HL-60 (cell line): ENCODE measurements around the gene E2F2.

Experiments used
- TF ChIP-seq, protein P1 (sequence below): IDR thresholded peaks from one replicate; pipeline ENCODE4 v1.5.1; 2011; ENCODE audit warnings: low read length, control low read depth, inconsistent platforms; ENCODE audit not compliant: insufficient read depth
- TF ChIP-seq, protein P2 (sequence below): IDR thresholded peaks from 2 replicates; pipeline ENCODE4 v1.6.1; 2012; ENCODE audit warnings: low read depth; ENCODE audit not compliant: insufficient replicate concordance

DNA sequence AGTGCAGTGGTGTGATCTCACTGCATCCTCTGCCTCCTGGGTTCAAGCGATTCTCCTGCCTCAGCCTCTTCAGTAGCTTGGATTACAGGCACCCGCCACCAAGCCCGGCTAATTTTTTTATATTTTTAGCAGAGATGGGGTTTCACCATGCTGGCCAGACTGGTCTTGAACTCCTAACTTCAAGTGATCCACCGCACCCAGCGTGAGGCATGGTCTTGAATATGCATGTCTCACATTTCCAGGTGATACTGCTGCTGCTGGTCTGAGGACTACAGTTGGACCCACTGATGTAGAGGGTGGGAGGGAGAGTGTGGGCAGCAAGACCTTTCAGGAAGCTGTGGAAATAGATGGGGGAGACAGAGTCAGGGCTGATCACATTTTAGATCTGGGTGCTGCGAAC is 25.2 kb downstream of the E2F2 start:
- TF ChIP-seq, protein P1, sequence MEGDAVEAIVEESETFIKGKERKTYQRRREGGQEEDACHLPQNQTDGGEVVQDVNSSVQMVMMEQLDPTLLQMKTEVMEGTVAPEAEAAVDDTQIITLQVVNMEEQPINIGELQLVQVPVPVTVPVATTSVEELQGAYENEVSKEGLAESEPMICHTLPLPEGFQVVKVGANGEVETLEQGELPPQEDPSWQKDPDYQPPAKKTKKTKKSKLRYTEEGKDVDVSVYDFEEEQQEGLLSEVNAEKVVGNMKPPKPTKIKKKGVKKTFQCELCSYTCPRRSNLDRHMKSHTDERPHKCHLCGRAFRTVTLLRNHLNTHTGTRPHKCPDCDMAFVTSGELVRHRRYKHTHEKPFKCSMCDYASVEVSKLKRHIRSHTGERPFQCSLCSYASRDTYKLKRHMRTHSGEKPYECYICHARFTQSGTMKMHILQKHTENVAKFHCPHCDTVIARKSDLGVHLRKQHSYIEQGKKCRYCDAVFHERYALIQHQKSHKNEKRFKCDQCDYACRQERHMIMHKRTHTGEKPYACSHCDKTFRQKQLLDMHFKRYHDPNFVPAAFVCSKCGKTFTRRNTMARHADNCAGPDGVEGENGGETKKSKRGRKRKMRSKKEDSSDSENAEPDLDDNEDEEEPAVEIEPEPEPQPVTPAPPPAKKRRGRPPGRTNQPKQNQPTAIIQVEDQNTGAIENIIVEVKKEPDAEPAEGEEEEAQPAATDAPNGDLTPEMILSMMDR = no peak
- TF ChIP-seq, protein P2, sequence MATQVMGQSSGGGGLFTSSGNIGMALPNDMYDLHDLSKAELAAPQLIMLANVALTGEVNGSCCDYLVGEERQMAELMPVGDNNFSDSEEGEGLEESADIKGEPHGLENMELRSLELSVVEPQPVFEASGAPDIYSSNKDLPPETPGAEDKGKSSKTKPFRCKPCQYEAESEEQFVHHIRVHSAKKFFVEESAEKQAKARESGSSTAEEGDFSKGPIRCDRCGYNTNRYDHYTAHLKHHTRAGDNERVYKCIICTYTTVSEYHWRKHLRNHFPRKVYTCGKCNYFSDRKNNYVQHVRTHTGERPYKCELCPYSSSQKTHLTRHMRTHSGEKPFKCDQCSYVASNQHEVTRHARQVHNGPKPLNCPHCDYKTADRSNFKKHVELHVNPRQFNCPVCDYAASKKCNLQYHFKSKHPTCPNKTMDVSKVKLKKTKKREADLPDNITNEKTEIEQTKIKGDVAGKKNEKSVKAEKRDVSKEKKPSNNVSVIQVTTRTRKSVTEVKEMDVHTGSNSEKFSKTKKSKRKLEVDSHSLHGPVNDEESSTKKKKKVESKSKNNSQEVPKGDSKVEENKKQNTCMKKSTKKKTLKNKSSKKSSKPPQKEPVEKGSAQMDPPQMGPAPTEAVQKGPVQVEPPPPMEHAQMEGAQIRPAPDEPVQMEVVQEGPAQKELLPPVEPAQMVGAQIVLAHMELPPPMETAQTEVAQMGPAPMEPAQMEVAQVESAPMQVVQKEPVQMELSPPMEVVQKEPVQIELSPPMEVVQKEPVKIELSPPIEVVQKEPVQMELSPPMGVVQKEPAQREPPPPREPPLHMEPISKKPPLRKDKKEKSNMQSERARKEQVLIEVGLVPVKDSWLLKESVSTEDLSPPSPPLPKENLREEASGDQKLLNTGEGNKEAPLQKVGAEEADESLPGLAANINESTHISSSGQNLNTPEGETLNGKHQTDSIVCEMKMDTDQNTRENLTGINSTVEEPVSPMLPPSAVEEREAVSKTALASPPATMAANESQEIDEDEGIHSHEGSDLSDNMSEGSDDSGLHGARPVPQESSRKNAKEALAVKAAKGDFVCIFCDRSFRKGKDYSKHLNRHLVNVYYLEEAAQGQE = no peak
